GM18873 (cell line): ENCODE data around the gene OLIG2.

Experiments used
- ATAC-seq: cut with Tn5 transposase; IDR thresholded peaks from one replicate; pipeline ENCODE4 v1.9.1; 2021; ENCODE audit warnings: mild to moderate bottlenecking, moderate library complexity, moderate number of reproducible peaks; ENCODE audit not compliant: unreplicated experiment, low FRiP score

Gene OLIG2

GRCh38 chr21:33025489-33026442 lies at the start of gene OLIG2:
OLIG2 (plus strand) TSS chr21:33025935; CDS start chr21:33026863, 928 bp downstream.
- no peak for ATAC-seq

DNA sequence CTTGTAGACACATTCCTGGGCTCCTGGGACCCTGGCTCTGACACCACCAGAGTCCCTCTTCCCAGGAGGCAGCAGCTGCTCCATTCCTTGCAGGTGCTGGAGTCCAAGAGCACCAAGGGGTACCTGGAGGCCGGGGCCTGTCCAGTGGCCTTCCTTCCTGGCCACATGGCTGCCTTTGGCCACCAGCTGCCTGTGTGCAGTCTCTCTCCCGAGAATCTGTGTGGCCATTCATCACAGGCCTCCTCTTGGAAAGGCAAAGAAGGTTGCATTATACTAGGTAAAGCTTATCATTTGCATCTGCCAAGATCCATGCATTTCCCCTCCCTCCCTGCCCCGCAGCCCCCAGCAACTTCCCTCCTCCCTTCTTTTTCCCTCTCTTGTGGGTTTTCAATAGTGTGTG lies 48.9 kb upstream of the OLIG2 start:
- ATAC-seq: no peak

DNA sequence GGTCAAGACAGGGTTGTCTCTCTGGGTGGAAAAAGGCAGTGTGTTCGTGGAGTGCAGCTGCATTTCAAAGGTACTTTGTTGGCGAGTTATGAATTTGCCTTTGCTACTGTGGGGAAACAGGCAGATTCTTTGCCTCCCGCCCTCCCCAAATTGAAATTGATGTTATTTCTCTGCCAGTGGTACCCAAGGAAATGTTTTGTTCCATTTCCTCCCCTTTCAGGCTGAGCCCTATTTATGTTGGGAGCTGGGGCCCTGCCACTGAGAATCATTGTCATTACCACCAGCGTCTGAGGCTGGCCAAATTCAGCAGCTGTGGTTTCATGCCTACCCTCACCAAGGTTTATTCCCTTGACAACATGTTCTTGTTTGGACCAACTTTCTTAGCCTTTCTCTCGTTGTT lies 48.5 kb upstream of the OLIG2 start:
- no peak for ATAC-seq

- ATAC-seq: no peak
Observed at GRCh38 chr21:32978331-32979270, 47.1 kb upstream of the OLIG2 start.

- ATAC-seq: no peak
Observed at GRCh38 chr21:32979598-32980268, 46.0 kb upstream of the OLIG2 start.

GRCh38 chr21:32981096-32981495 lies 44.6 kb upstream of the OLIG2 start:
- no peak for ATAC-seq

DNA sequence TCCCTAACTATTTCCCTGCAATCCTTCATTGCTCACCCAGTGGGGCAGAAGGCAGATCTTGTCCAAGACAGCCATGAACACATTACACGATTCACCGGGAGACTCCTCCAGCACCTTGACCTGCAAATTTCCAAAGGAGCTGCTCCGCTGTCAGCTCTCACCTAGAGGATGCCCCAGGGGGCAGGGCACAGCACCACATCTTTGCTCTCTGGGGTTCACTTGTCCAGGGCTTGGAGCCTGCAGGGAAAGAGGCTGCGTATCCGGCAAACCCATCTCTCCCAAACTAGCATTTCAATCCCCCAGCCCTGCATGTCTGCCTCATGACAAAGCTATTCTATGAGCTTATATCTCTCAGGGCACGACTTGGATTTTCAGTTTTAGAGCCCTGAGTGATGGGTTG lies 35.1 kb upstream of the OLIG2 start:
- ATAC-seq: no peak

GRCh38 chr21:32991361-32991760 lies 34.4 kb upstream of the OLIG2 start:
- ATAC-seq: no peak

DNA sequence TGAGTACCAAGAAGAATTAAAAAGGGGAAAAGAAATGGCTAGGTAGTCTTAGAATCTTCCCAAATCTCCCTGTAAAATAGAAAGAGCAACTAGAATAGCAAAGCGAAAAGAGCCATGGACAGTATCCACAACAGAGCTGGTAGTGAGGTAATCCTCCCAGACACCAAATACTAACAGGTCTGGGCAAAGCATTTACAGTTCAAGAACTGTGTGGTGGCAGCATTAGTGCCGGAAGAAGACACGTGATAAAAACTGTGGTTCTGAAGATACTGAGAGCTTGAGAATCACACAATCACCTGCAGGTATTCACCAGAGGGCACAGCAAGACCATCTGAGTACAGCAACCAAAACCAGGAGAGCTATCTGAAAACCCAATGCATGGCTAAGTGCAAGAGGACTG lies 31.8 kb upstream of the OLIG2 start:
- no peak for ATAC-seq

GRCh38 chr21:32994305-32994704 lies 31.4 kb upstream of the OLIG2 start:
- no peak for ATAC-seq

DNA sequence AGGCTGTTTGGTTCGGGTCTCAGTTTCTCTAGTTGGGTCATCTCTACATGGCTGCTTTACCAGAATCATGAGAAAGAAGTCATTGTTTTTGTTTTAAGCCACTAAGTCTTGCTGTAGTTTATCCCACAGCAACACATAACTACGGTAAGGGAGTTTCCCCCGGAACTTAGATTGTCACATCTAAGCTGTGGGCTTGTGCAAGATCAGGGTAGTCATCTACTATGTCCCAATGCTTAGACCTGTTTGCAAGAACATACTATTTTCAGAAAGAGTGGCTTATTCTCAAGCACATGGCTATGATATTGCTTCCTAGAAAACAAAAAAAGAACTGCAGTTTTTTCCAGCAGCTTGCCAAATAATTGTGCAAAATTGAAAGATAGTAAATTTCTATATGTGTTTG lies 18.0 kb upstream of the OLIG2 start:
- ATAC-seq: no peak

DNA sequence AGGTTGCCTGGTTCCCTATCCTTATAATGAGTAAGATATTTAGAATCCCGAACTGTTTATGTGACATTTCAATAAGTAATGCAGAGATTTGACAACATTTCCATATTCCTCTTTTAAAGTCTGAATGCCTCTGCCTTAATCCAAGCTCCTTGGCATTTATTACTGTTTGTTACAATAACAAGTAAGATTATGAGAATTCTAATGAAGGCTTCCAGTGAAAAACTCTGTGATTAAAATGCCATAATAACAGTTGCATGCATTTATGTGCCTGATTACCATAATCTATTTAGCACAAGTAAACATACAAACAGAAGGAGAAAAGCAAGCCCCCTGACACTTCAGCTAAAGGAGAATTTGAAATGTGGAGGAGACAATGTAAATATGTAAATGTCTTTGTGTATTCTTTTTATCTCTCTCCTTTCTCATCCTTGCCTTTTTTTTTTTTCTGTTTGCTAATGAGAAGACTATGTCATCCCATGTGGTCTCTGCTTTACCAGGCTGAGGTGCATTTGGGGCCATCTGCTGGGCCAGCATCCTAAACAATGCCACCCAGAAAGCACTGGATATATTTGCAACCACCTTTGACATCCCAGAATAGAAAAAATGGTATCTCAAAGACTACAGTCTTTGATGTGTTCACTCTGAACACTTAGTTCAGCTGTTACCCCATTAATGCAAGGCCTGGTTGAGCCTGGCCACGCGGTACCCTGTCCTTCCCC lies 17.2 kb upstream of the OLIG2 start:
- ATAC-seq: no peak

DNA sequence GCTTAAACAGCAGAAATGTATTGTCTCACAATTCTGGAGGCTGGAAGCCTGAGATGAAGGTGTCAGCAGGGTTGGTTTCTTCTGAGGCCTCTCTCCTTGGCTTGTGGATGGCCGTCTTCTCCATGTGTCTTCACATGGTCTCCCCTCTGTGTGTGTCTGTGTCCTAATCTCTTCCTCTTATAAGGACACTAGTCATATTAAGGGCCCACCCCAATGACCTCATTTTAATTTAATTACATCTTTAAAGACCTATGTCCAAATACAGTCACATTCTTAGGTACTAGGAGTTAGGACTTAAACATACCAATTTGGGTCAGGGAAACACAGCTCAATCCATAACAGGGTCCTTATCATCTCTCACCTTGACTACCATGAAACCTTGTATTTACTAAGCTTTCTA lies 14.8 kb upstream of the OLIG2 start:
- ATAC-seq: no peak

- ATAC-seq: no peak
Observed at GRCh38 chr21:33011462-33011861, 14.3 kb upstream of the OLIG2 start.

- ATAC-seq: no peak
Observed at GRCh38 chr21:33013626-33014025, 12.1 kb upstream of the OLIG2 start.

DNA sequence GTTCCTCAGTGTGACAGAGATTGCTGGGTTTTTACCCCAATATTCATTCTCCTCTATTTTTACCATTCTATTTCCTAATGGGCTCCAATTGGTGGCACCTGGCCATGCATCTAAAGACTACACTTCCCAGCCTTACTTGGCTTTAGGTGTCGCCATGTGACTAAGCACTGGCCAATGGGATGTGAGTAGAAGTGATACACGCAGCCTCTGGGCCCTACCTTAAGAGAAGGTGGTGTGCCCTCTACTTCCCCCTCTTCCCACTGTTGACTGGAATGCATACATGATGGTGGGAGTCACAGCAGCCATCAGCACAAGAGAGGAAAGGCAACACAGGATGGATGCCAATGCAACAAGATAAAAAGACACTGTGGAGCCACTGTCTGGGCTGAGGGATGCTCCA lies 11.4 kb upstream of the OLIG2 start:
- no peak for ATAC-seq

DNA sequence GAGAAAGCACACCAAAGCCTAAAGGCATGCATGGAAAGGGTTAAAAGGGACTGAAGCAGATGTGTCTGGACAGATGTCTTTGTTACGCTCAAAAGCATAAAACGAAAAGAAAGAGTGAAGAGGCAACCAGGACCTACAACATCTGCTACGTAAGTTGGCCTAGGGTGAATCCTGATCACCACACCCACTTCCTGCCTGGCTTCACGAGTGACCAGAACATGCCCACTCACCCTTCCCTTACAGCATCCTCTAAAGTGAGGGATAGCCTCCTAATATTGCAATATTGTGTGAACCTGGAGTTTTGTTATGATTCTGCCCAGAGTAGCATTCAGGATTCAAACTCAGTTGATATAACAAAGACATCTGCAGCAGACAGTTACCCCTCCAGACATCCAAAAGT lies 10.6 kb upstream of the OLIG2 start:
- ATAC-seq: no peak

GRCh38 chr21:33015756-33016155 lies 10.0 kb upstream of the OLIG2 start:
- ATAC-seq: no peak

- no peak for ATAC-seq
Observed at GRCh38 chr21:33018707-33019465, 6.8 kb upstream of the OLIG2 start.
